Upper lobe of right lung (tissue), 1 donor: ENCODE measurements around the gene SLC2A6. TPM values are rescaled to one million over a fixed set of nuclear protein-coding genes. Genes with fewer than 3 reads are reported as not detected.

Source experiments
- ATAC-seq: fragments of 200-7000 bp; cut with Tn5 transposase; one replicate; pipeline ENCODE4 v1.9.1; 2020; ENCODE audit warnings: mild to moderate bottlenecking, moderate library complexity
- DNase-seq: peaks from one replicate; pipeline ENCODE4 v3.0.0-alpha.2; 2020
- H3K27ac ChIP-seq: fragments of 200-600 bp; one replicate; pipeline ENCODE4 v1.8.0; 2022
- H3K27me3 ChIP-seq: fragments of 200-600 bp; one replicate; pipeline ENCODE4 v1.8.0; 2022; ENCODE audit warnings: mild to moderate bottlenecking
- H3K36me3 ChIP-seq: fragments of 200-600 bp; one replicate; pipeline ENCODE4 v1.8.0; 2022
- H3K4me1 ChIP-seq: fragments of 200-600 bp; one replicate; pipeline ENCODE4 v1.8.0; 2022
- H3K4me3 ChIP-seq: fragments of 200-600 bp; one replicate; pipeline ENCODE4 v1.8.0; 2022; ENCODE audit warnings: mild to moderate bottlenecking
- H3K9me3 ChIP-seq: fragments of 200-600 bp; one replicate; pipeline ENCODE4 v1.8.0; 2022
- intact Hi-C: fragments of 100-400 bp; cut with DNase I; formaldehyde crosslinking; loops from one replicate; pipeline ENCODE4 v1.11.0; 2022
- total RNA-seq: library from RNA; stranded (reverse); fragmentation: NEBNext Ultra II Directional; extraction: Animal tissue kit (Norgen Biotek cat#: 25700); gene quantifications from one replicate; pipeline ENCODE4 v1.2.1, GENCODE V29; 2021
- TF ChIP-seq, protein P1 (sequence below): fragments of 200-600 bp; IDR thresholded peaks from one replicate; pipeline ENCODE4 v1.8.0; 2022; ENCODE audit warnings: antibody characterized with exemption
- donor health status: DM: no; HTN: yes; CAD: no; lungs with severe emphysema.

SLC2A6 gene
- total RNA-seq, 1 donor from 2014 or later, result 11.4 TPM

DNA sequence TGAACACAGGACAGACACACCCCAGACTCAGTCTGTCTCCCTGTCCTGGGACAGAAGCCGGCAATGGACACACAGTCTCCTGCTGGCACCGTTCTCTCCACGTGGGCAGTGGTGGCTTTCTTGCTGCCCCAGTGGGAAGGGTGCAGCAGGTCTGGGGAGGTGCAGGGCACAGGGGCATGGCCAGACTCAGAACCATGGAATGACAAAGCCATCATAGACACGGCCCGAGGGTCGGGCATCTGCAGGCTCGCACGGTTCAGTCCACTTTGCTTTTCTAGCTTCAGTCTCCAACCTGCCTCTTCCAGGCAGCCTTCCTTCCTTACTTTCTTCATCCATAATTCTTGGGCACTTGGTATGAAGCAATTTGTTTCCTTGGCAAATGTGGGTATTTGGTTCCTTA, 29.1 kb upstream of the SLC2A6 start:
- Histone ChIP-seq H3K36me3 (no peaks in the 10 kb centered on the region), H3K27ac (no peak overlapping the region), H3K4me1 (peaks cover 15% of the 10 kb centered on the region), H3K27me3 (no peaks in the 10 kb centered on the region), H3K4me3 (no peak overlapping the region), H3K9me3 (no peaks in the 10 kb centered on the region)
- TF ChIP-seq, protein P1, sequence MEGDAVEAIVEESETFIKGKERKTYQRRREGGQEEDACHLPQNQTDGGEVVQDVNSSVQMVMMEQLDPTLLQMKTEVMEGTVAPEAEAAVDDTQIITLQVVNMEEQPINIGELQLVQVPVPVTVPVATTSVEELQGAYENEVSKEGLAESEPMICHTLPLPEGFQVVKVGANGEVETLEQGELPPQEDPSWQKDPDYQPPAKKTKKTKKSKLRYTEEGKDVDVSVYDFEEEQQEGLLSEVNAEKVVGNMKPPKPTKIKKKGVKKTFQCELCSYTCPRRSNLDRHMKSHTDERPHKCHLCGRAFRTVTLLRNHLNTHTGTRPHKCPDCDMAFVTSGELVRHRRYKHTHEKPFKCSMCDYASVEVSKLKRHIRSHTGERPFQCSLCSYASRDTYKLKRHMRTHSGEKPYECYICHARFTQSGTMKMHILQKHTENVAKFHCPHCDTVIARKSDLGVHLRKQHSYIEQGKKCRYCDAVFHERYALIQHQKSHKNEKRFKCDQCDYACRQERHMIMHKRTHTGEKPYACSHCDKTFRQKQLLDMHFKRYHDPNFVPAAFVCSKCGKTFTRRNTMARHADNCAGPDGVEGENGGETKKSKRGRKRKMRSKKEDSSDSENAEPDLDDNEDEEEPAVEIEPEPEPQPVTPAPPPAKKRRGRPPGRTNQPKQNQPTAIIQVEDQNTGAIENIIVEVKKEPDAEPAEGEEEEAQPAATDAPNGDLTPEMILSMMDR, result no peak
- DNase-seq, result no peak
- intact Hi-C loops, result no loop called here
- no peak for ATAC-seq

DNA sequence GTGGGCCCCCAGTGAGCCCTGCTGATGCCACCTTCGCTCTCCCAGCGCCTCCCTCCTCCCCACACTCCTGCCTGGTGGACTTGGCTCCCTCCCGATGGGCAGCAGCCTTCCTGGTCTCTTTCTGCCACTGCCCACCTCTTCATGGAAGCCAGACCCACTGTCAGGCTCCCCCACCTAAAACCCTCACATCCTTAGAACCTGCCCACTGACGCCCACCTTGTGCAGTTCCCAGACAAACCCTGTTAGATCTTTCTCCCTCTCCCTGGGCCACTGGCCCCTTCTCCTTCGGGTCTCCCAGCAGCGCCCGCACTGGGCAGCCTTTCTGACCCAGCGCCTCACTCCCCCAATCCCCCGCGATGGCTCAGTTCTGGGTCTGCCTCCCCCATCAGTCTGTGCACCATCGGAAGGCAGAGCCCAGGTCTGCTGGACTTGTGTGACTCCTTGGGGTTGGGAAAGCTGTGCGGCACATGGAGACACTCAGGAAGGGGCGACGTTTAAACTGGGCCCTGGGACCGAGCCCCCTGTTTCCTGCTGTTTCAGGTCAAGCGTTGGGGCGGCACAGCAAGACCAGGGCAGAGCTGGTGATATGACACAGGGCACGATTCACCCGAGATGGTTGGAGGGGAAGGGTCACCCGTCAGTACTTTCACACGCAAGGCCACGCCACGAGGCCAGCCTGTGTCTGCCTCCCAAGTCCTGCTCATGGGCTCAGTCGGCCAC, 28.5 kb upstream of the SLC2A6 start:
- Histone ChIP-seq H3K36me3 (no peaks in the 10 kb centered on the region), H3K27ac (peak overlapping the region; percentile 32), H3K4me1 (peaks cover 15% of the 10 kb centered on the region), H3K27me3 (no peaks in the 10 kb centered on the region), H3K9me3 (peaks cover 2% of the 10 kb centered on the region), H3K4me3 (no peak overlapping the region)
- TF ChIP-seq, protein P1, result no peak
- no peak for DNase-seq
- ATAC-seq, result no peak
- intact Hi-C loops, result no loop called here

DNA sequence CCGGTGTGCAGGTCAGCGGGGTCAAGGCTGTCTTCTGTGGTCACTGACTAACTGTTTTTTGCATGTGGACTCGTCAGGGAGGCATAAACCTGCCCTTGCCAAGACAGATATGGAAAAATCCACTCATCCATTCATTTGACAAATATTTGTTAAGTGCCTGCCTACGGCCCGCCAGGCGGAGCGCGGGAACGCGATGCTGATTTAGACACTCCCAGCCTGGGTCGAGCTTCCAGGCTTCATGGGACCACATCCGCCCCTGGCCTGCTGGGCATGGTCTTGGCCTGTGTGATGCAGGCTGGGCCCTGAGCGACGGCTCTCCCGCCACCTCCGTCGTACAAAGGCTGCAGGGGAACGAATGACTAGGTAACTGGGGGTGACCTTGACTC, 27.7 kb upstream of the SLC2A6 start:
- Histone ChIP-seq H3K27me3 (no peaks in the 10 kb centered on the region), H3K36me3 (no peaks in the 10 kb centered on the region), H3K4me1 (peaks cover 15% of the 10 kb centered on the region), H3K4me3 (no peak overlapping the region), H3K9me3 (peaks cover 3% of the 10 kb centered on the region), H3K27ac (peak overlapping the region; percentile 55)
- ATAC-seq, result peak; percentile 57
- intact Hi-C loops, result no loop called here
- TF ChIP-seq, protein P1, result no peak
- no peak for DNase-seq

DNA sequence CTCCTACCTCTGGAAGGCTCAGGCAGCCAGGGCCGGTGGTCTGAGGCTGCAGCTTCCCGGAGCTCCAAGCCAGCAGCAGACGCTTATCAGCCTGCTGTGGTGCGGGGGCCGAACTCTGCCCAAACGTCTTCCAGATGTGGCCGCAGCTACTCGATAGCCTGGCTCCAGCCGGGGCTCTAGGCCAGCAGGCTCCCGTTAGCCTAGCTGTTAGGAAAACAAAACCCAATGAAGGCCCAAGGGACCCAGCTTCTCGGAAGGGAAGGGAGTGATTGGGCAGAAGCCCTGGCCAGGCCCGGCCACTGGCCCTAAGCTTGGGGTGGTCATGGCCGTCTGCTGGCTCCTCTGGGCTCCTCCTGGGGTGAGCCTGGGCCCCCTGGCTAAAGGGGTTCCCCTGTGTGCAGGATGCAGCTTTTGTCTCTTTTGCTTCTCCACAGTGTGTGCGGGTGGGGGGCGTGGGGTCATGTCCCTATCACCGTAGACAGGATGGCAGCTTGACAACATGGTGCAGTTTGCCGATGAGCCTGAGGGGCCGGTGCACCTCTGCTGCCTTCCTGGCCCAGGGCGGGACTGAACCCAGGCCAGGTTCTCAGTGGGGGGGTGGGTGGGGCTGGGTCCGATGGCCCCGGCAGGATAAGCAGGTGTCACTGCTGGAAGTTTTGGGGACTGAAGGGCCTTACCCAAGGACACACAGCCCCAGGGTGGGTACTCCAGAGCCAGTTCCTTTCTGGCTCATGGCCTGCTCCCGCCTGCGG, 27.2 kb upstream of the SLC2A6 start:
- DNase-seq (no peak), ATAC-seq (no peak)
- TF ChIP-seq, protein P1, result no peak
- intact Hi-C loops, result no loop called here
- H3K27ac ChIP-seq, result peak overlapping the region; percentile 55
- no peak overlapping the region for H3K4me3 ChIP-seq
- no peaks in the 10 kb centered on the region for H3K27me3 ChIP-seq
- H3K9me3 ChIP-seq, result peaks cover 3% of the 10 kb centered on the region
- H3K36me3 ChIP-seq, result no peaks in the 10 kb centered on the region
- peaks cover 15% of the 10 kb centered on the region for H3K4me1 ChIP-seq

DNA sequence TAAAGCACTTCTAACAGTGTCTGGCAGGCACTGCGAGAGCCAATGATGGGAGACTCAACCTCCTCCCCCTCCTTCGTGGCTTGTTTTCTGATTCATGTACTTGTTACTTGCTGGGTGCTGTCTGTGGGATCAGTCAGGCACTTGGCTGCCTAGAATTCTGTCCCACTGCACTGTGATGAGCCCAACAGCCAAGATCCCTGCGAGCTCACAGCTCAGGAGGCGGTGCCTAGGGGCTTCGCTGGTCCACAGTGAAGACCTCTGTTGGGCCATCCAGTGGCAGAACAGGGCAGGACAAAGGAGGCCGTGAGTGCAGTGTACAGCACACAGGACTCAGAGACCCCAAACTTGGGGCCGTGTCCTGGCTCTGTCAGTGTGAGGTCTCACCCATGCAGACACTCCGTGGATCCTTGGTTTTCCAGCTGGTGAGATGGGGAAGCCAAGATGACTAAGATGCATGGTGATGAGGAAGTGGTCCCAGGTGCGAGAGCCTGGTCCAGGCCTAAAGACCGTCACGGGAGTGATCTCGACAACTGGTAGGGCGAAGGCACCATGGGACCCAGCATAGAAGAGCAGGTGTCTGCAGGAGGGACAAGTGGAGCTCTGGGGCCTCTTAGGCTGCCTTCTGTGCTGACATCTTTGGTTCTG, 26.4 kb upstream of the SLC2A6 start:
- TF ChIP-seq, protein P1, result no peak
- H3K9me3 ChIP-seq, result peaks cover 3% of the 10 kb centered on the region
- H3K27ac ChIP-seq, result peak overlapping the region; percentile 55
- intact Hi-C loops, result no loop called here
- no peaks in the 10 kb centered on the region for H3K36me3 ChIP-seq
- no peak for DNase-seq
- no peak overlapping the region for H3K4me3 ChIP-seq
- no peak for ATAC-seq
- H3K4me1 ChIP-seq, result peaks cover 15% of the 10 kb centered on the region
- H3K27me3 ChIP-seq, result no peaks in the 10 kb centered on the region
